Measurements from ENCODE around the gene SPSB2.
"Not testable (repeated sequence)": the region's sequence is repeated elsewhere in the genome, so short reads cannot be mapped to it uniquely, and the experiment has no call there.

Gene SPSB2

GRCh38 chr12:6873094-6874014 is at the start of gene SPSB2:
Gene SPSB2 (minus strand): TSS chr12:6873303. CDS start chr12:6872901, 402 bp downstream.
- peak; percentile 99 for DNase-seq

GRCh38 chr12:6921996-6922946 is 49.2 kb upstream of the SPSB2 start:
- DNase-seq = no peak

- DNase-seq = no peak
These were observed 48.4 kb upstream of the SPSB2 start for GRCh38 chr12:6921539-6921938.

GRCh38 chr12:6919588-6919987 is 46.5 kb upstream of the SPSB2 start:
- no peak for DNase-seq

GRCh38 chr12:6917491-6918231 is 44.6 kb upstream of the SPSB2 start:
- no peak for DNase-seq

- DNase-seq = no peak
These were observed 43.5 kb upstream of the SPSB2 start for GRCh38 chr12:6916426-6917200.

- no peak for DNase-seq
These were observed 42.7 kb upstream of the SPSB2 start for GRCh38 chr12:6915789-6916285.

GRCh38 chr12:6914947-6915788 is 42.1 kb upstream of the SPSB2 start:
- peak; percentile 56 for DNase-seq

GRCh38 chr12:6914246-6914946 is 41.3 kb upstream of the SPSB2 start, which contains the start of gene ENO2:
Gene ENO2 (plus strand): TSS chr12:6914580. CDS start chr12:6915833, 1,253 bp downstream.
- peak; percentile 80 for DNase-seq

- no peak for DNase-seq
These were observed 39.2 kb upstream of the SPSB2 start for GRCh38 chr12:6912164-6912935.

- DNase-seq = no peak
These were observed 36.5 kb upstream of the SPSB2 start for GRCh38 chr12:6909421-6910145.

GRCh38 chr12:6908141-6908540 is 35.0 kb upstream of the SPSB2 start:
- not testable (repeated sequence) for DNase-seq

- DNase-seq = no peak
These were observed 32.4 kb upstream of the SPSB2 start for GRCh38 chr12:6905414-6906040.

GRCh38 chr12:6904280-6905276 is 31.5 kb upstream of the SPSB2 start, which contains the start of gene LRRC23:
Gene LRRC23 (plus strand): TSS chr12:6904822. CDS start chr12:6905634, 812 bp downstream.
- DNase-seq = peak; percentile 99

GRCh38 chr12:6903722-6904121 is 30.6 kb upstream of the SPSB2 start:
- DNase-seq = peak; percentile 53

- DNase-seq = no peak
These were observed 29.3 kb upstream of the SPSB2 start for GRCh38 chr12:6902448-6902847.

Data from hematopoietic multipotent progenitor cell treated with erythropoietin and hydrocortisone succinate and interleukin-3 and kit ligand, for 4 days (in vitro differentiated cells).